Measurements from ENCODE around the gene PAQR6.

The PAQR6 gene

DNA sequence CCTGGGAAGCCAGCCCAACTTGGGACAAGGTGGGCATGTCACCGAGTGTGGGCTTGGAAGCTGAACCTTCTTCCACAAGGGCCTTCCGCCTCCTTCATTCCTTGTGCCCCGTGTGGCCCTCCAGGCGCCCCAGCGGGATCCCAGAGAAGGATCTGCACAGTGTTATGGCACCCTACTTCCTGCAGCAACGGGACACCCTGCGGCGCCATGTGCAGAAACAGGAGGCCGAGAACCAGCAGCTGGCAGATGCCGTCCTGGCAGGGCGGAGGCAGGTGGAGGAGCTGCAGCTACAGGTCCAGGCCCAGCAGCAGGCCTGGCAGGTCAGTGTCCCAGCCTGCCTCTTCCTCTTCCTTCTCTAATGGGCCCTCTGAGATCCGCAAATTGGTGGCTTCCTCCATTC lies 11.7 kb downstream of the PAQR6 start:
- H3K4me3 ChIP-seq (ENCODE audit: low read length): no peak overlapping the region
- TF ChIP-seq, protein P1, sequence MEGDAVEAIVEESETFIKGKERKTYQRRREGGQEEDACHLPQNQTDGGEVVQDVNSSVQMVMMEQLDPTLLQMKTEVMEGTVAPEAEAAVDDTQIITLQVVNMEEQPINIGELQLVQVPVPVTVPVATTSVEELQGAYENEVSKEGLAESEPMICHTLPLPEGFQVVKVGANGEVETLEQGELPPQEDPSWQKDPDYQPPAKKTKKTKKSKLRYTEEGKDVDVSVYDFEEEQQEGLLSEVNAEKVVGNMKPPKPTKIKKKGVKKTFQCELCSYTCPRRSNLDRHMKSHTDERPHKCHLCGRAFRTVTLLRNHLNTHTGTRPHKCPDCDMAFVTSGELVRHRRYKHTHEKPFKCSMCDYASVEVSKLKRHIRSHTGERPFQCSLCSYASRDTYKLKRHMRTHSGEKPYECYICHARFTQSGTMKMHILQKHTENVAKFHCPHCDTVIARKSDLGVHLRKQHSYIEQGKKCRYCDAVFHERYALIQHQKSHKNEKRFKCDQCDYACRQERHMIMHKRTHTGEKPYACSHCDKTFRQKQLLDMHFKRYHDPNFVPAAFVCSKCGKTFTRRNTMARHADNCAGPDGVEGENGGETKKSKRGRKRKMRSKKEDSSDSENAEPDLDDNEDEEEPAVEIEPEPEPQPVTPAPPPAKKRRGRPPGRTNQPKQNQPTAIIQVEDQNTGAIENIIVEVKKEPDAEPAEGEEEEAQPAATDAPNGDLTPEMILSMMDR (conservative IDR thresholded peaks at IDR 0.05; ENCODE audit: low read depth, low read length): no peak
- DNase-seq (ENCODE audit: low read depth): no peak

DNA sequence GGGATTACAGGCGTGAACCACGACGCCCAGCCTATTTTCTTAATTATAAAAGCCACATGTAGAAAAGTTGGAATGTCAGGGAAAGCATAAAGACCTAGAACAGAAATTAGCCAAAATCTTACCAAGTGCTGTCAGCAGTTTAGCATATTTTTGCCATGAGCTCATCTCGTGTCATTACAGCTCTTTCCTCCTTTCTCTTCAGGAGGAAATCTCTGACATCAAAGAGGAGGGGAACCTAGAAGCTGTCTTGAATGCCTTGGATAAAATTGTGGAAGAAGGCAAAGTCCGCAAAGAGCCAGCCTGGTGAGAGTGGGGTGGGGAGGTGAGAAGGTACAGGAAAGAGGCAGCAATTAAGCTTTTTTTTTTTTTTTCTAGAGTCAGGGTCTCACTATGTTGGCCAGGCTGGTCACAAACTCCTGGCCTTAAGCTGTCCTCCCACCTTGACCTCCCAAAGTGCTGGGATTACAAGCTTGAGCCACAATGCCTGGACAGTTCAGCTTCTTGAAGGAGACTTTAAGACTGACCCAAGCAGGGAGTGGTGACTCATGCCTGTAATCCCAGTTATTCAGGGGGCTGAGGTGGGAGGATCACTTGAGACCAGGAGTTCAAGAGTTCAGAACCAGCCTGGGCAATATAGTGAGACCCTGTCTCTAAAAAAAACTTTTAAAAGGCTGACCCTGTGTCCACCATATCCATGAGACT lies 14.3 kb downstream of the PAQR6 start:
- TF ChIP-seq, protein P1 (conservative IDR thresholded peaks at IDR 0.05; ENCODE audit: low read depth, low read length): no peak
- H3K4me3 ChIP-seq (ENCODE audit: low read length): no peak overlapping the region
- DNase-seq (ENCODE audit: low read depth): no peak

DNA sequence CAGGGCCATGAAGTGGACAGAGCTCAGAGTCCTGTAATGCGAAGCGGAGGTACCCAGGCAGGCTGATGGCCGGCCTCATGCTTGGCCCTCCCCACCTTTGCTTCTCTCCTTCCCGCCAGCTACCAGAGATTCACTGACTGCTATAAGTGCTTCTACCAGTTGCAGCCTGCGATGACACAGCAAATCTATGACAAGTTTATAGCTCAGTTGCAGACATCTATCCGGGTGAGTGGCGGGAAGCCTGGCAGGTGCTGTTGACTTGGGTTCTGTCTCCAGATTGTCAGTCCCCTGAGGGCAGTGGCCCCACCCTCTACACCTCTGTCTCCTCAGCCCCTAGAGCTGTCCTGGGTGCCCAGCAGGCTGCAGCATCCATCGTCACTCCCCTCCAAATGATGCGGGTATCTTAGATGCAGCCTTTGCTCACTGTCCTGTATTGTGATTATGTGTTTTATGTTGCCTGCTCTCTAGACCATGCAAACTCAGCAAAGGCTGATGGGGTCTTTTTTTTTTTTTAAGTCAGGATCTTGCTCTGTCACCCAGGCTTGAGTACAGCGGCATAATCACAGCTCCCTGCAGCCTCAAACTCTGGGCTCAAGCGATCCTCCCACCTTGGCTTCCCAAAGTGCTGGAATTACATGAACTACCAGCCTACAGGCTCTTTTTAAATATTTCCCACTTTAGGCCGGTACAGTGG lies 15.5 kb downstream of the PAQR6 start:
- no peak overlapping the region for H3K4me3 ChIP-seq (ENCODE audit: low read length)
- DNase-seq (ENCODE audit: low read depth): no peak
- TF ChIP-seq, protein P1 (conservative IDR thresholded peaks at IDR 0.05; ENCODE audit: low read depth, low read length): no peak

DNA sequence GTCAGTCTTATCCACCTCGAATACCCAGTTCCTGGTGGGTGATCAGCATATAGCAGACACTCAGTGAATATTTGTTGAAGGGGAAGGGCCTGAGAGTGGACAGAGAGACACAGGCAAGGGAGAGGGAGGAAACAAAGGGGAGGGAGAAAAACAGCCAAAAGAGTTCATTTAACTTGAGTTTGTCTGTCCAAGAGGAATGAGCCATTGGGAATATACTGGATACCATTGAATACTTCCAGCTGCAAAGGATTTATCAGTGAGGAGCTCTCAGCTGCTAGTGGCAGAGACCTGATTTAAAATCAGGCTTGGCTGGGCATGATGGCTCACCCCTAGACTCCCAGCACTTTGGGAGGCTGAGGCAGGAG lies 17.4 kb downstream of the PAQR6 start:
- no peak for DNase-seq (ENCODE audit: low read depth)
- TF ChIP-seq, protein P1 (conservative IDR thresholded peaks at IDR 0.05; ENCODE audit: low read depth, low read length): no peak
- H3K4me3 ChIP-seq (ENCODE audit: low read length): no peak overlapping the region

DNA sequence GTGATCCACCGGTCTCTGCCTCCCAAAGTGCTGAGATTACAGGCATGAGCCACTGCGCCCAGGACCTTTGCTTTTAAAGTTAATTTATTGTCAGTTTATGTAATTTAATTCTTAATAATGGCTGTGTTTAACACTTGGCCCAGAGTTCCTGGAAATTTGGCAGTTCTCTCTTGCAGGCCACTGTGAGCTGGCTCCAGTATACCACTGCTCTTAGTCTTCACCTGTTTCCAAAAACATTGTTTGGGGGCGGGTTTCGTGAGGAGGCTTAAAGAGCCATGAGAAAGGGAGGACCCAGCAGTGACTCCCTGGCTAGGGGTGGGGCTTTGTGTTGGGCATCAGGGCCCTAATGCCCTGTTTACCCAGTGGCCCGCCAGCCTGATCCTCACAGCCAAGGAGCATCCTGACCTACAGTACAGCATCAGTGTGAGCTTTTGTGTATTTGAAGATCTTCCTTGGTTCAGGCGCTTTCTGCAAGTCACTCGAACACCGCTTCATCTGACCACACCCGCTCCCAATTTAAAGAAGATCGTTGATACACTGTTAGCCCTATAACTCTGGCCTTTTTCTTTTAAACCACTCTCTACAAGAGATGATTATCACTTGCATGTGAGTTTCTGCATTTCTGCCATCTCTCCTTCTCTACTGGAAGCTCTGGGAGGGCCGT lies 17.9 kb downstream of the PAQR6 start:
- H3K4me3 ChIP-seq (ENCODE audit: low read length): no peak overlapping the region
- no peak for DNase-seq (ENCODE audit: low read depth)
- TF ChIP-seq, protein P1 (conservative IDR thresholded peaks at IDR 0.05; ENCODE audit: low read depth, low read length): no peak

DNA sequence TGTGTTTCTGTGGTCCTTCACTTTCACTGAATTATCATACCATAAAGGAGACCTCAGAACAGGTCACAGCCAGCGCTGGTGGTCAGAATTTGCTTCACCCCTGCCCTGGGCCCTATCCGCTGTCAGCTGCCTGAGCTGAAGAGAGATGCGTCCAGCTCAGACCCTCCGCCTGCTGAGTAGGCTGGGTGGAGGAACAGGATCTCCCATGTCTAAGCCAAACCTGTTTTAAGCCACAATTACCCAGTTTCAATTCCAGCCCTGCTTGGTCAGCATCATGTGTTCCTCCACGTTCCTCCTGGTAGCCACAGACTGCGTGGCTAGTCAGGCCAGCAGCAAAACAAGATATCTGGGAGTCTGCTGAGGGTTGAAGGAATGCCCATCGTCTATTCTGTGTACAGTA lies 19.4 kb downstream of the PAQR6 start:
- no peak for DNase-seq (ENCODE audit: low read depth)
- H3K4me3 ChIP-seq (ENCODE audit: low read length): no peak overlapping the region
- TF ChIP-seq, protein P1 (conservative IDR thresholded peaks at IDR 0.05; ENCODE audit: low read depth, low read length): no peak
